Renal cortical epithelial cell (primary cell): ENCODE data around the gene CCDC184. TPM values are rescaled to one million over a fixed set of nuclear protein-coding genes. Genes with fewer than 3 reads are reported as not detected.
"Not testable (repeated sequence)": the region's sequence is repeated elsewhere in the genome, so short reads cannot be mapped to it uniquely, and the experiment has no call there.

Experiments used
- DNase-seq: peaks from one replicate; pipeline ENCODE4 v3.0.0-alpha.2; 2011; ENCODE audit warnings: low read depth
- total RNA-seq: library from RNA; depleted of rRNA; stranded (reverse); fragments of >200 nt; gene quantifications from 2 replicates; pipeline ENCODE4 v1.2.3, GENCODE V29; 2014

CCDC184 gene
- 0.40 TPM in 1 of 2 replicates, not detected in the other for total RNA-seq

DNA sequence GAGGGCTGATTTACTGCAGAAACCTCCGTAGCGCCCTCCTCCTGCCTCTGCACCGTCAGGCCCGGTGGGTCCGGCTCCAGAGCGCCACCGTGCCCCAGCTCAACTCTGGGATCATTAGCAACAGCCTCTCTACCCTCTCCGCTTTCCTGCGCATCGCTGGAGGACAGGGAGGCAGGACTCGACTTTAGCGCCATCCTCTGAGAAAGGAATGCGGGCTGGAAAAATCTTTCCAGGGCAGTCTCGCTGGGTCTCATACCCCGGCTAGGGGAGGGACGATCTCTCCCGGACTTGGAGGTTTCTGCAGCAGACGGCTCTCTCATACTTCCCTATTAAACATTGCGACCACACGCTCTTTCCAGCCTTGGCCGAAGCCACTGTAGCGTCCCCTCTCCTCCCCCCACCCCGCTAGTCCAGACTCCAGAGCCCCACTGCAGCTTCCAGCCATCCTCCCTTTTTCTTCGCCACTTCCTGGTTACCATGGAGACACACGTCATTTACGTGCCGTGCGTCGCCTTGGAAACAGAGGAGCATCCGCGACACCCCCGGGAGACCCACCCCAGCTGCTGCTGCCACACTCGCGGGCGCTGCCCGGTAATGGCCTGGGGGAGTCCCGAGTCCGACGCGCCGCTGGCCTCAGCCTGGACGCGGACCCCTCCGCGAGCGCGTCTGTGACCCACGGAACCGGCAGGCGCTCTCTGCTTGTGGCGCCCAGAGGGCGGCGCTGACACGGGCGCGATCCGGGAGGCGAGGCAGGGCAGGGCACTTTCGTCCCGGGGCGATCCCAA, at the start of gene CCDC184:
Gene CCDC184 (plus strand): TSS at position 554 of the 785 bp plus-strand sequence. CDS start 479 bp downstream, outside the sequence.
- DNase-seq: peak; percentile 37

GRCh38 chr12:48135027-48135426, 48.4 kb upstream of the CCDC184 start:
- no peak for DNase-seq

GRCh38 chr12:48142818-48143674, 40.4 kb upstream of the CCDC184 start:
- no peak for DNase-seq

DNA sequence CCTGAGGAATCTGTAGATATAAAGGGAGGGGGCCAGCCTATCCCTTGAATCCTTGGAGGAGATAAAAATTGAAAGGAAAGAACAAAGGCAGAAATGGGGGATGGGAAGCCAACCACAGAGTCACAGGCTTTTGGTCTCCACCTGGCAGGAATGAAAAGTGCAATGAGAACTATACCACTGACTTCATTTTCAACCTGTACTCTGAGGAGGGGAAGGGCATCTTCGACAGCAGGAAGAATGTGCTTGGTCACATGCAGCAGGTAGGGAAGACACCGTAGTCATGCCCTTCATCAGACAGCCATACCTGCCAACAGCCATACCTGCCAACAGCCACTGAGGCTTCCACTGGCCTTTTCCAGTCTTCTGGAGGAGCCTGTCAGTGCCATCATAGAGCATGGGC, 39.5 kb upstream of the CCDC184 start:
- DNase-seq: no peak

GRCh38 chr12:48145981-48146380, 37.5 kb upstream of the CCDC184 start:
- DNase-seq: no peak

DNA sequence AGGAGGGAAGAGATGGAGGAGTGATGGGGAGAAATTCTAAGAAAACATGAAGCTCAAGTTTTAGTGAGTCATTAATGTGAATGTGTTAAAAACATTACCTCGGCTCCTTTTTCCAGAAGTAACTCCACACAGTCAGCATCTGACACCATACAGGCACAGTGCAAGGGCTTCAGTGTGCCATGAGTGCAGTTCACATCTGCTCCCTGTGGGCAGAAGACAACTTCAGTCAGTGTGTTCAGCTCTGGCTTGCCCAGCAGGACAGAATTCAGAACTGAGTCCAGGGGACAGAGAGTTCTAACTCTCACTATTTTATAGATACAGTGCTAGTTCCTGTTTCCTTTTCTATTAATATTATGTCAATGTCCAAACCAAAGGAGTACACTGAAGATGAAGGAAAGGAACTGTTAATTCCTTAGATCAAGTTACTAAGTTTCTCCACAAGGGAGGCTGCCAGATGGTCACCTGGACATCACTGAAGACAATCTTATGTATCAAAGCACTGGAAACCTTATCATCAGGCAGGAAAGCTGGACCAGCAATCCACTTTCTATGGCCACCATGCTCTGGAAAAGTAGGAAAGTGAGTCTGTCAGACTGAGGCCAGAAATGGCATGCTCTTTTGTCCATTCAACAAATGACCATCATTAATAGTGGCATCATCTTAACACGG, 32.2 kb upstream of the CCDC184 start:
- no peak for DNase-seq

DNA sequence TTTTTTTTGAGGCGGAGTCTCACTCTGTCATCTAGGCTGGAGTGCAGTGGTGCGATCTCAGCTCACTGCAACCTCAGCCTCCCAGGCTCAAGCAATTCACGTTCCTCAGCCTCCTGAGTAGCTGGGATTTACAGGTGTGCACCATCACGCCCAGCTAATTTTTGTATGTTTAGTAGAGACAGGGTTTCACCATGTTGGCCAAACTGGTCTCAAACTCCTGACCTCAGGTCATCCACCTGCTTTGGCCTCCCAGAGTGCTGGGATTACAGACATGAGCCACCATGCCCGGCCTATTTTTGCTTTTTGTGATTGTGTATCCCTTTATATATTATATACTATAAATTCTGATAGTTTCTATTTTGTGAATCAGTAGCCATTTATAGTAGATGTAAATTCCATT, 27.7 kb upstream of the CCDC184 start:
- DNase-seq: not testable (repeated sequence)

DNA sequence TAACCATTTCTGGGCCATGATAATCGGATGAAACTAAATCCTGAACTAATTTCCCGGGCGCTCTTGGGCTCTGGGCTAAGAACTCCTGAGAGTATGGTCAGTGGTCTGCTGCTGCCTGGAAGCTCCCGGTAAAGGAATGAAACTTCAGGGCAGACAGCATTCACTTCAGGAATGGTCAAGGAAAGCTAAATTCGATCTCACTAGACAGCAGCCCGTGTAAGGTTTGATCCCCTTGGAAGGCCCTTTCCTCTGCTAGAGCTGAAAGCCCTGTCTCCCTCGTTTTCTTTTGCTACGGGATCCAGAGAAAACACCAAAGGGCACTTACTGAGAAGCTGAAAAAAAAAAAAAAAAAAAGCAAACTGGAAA, 26.8 kb upstream of the CCDC184 start:
- no peak for DNase-seq

DNA sequence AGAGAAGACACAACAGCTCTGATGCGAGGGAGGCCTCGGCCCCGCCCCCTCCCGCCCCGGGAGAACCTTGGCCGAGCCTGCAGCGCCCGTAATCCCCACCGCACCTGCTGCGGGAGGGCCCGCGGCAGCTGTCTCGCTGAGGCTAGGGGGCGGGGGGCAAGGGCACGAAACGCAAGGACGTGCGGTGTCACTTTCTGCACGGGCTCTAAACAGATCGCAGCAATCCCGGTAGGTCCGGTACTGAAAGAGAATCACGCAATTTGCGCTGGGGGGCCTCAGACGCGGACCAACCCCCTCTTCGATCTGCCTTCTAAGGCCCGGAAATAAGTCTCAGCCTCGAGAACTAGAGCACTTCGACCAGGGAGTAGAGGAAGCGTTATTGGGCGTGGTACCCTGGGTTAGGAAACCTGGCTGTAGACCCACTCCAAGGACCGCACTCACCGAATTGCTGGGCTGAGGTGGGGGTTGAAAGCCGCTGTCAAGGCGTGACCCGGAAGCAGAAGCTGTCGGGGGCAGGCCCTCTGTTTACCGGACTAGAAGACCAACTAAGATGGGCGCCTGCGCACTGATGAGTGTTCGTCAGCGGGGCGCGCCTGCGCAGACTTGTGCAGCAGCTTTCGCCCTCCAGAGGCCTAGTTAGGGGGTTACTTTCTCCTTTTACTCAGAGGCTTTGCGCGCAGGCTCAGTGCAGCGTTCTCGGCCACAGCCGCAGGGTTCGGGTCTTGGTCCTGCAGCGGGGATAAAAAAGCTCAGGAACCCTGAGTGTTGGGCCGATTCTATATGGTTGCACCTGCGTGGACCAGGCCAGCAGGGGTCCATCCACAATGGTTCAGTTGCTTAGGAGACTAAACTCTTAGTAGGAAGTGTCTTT, 26.2 kb upstream of the CCDC184 start, which contains the start of gene ASB8:
Gene ASB8 (minus strand): TSS at position 498 of the 871 bp plus-strand sequence. CDS start 4,019 bp downstream, outside the sequence.
- DNase-seq: peak; percentile 95

DNA sequence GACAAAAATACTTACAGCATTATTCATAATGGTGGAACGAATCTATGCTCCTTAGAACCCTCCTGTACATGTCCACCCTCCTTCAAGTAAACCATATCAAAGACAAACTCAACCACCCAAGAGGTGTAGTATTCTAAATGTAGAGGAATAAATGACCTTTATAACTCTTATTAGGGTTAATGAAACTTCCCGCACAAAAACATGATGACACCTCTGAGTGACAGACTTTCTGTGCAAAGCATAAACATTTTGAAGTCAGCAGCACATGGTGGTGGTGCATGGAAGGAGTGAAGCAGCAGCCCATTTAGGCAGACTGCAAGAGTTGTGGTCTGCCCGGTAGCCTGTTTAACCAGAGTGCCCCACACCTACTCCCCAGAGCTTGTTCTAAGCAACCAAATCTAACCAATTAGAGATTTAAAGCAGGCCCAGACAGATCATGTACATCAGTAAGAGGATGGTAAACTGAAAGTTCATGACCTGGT, 25.5 kb upstream of the CCDC184 start:
- DNase-seq: no peak

GRCh38 chr12:48160046-48160445, 23.4 kb upstream of the CCDC184 start:
- DNase-seq: no peak

DNA sequence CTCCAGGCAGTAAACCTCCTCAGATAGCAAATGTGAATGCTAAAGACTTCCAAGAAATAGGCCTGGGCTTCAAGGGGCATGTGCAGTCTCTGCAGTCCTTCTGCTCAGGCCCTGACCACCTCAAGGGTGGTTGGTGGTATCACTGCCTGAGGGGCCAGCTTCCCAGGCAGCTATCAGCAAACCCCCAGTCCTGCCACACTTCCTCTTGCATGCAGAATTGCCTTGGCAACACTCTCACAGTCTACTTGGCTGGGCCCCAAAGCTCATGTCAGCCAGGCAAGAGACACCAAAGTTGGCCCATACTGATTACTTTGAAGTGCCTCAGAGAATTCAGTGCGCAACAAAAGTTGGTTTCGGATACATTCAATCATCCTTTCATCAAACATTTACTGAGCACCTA, 22.6 kb upstream of the CCDC184 start:
- no peak for DNase-seq

DNA sequence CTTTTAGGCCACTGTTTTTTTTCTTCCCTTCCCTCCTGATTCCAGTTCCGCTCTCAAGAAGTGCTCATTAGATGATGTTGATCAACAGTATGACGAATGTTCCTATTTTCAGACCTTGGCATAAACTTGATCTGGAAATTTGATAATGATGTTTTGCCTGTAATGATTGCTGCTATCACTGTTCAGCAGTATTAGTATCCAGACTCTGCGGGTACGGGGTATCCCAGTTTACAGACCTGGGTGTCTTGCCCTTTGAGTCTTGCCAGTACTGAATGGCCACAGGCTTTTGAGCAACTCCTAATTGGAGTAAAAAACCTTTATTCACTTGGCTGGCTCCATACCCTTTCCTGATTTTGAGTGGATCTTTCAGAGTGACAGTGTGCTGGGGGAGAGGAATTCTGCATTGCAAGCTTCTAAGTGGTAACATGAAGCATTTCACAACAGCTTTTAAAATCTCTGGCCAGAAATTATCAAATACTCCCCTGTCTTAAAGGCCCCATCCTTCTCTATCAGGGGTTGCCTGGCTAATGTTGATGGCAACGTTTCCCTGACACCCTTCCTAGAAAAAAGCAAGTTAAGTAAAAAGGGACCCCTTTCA, 20.2 kb upstream of the CCDC184 start:
- DNase-seq: no peak

DNA sequence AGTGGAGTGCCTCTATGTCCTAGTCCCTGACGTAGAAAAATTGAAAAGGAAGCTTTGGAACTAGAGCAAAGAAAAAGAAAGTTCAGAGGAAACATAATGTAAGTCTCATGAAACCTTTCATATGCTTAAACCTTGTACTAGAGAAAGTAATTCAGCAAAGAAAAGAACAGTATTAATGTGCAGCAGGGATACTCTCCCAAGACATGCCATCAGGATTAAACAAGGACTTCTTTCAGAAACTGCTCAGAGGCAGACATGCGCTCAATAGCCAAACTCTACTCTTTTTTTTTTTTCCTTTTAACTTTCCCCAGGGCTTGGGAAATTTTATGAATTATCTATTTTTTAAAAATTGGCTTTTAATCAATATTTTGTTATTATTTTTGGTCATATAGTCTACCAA, 19.0 kb upstream of the CCDC184 start:
- DNase-seq: no peak

DNA sequence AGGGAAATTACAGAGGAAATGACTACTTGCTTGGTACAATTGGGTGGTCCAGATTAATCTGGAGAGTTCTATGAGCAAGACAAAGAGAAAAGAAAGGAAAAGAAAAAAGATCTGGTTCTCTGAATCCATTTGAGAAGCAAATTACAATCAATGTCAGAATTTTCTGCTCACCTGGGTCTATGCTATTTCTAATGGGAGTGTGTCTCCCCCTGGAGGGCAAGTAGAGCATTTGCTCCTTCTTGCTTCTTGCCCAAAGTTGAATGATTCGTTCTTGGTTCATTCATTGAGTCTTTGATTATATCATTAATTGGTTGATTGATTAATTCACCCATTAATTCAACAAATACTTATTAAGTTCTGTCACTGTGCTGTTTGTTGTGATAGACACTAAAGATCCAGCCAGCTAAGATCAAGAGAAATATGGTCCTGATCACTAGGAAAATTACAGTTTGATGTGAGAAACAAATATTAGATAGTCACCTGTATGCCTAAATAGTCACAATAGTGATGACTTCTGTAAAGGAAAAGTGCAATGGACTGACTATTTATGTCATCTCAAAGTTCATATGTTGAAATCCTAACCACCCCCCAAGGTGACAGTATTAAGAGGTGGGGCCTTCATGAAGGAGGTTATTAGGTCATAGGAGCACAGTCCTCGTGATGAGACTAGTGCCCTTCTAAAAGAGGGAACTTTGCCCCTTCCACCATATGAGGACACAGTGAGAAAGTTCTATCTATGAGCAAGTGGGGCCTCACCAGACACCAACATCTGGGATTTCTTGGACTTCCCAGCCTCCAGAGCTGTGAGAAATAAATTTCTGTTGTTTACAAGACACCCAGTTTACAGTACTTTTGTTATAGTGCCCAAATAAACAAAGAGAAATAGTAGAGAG, 18.1 kb upstream of the CCDC184 start:
- peak; percentile 63 for DNase-seq

GRCh38 chr12:48169011-48169410, 14.4 kb upstream of the CCDC184 start:
- DNase-seq: no peak

DNA sequence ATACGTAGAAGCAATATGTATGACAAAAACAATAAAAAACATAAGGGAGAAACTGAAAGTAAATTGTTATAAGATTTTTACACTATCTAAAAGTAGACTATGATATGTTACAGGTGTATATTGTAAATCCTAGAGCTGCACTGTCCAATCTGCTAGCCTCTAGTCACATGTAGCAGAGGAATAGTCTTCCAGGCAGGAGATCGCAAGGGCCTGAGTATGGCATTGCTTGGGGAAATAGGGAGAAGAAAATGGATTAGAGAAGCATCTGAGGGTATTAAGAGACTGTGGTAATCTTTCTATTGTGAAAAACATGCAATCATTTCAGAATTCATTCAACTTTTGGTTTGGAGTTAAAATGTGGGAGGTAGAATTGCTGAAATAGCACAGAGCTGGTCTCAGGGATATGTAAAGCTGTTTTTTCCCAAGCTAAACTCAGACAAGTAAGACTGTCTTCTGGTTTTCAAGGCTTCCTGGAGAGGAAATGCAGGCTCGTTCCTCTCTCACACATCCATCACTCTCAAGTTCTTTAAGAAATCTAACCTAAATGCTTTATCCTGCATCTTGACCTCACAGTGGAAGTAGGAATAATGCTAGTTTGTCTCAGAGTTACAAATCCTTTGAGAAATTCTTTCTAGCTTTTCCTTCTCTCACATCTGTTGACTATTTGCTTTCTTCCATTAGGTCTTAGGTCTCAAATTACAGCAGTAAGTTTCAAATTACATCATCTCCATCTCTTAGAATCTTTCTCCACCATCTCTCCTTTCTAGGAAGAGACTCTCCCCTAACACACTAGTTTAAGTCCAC, 7.6 kb upstream of the CCDC184 start:
- DNase-seq: no peak

DNA sequence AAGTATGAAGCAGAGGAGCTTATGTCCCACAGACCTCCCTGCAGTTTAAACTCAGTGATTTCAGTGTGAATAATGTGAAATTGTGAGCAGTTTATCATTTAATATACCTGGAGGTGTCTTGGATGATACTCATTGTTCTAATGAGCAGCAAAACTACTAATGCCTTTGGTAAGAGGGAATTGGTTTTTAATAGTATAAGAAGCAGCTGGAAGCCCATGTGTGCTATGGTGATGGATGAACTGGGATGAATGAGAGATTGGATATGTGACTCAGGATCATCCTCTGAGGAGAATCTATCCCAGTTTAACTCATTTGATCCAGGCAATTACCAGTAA, 7.1 kb upstream of the CCDC184 start:
- no peak for DNase-seq

GRCh38 chr12:48177982-48178381, 5.5 kb upstream of the CCDC184 start:
- no peak for DNase-seq
